ENCODE results near the gene NOL4L. TPM values are rescaled to one million over a fixed set of nuclear protein-coding genes. Genes with fewer than 3 reads are reported as not detected.

Gene NOL4L
- total RNA-seq, 4 donors from 2014 or later = 2.6 to 12.8 (median 6.4) TPM

GRCh38 chr20:32432277-32432676, 152.9 kb downstream of the NOL4L start:
- TF ChIP-seq POLR2A (IDR thresholded peaks at IDR 0.05) (no peak), EP300 (IDR thresholded peaks at IDR 0.05) (no peak), POLR2AphosphoS5 (IDR thresholded peaks at IDR 0.05) (no peak)
- TF ChIP-seq, protein P1, sequence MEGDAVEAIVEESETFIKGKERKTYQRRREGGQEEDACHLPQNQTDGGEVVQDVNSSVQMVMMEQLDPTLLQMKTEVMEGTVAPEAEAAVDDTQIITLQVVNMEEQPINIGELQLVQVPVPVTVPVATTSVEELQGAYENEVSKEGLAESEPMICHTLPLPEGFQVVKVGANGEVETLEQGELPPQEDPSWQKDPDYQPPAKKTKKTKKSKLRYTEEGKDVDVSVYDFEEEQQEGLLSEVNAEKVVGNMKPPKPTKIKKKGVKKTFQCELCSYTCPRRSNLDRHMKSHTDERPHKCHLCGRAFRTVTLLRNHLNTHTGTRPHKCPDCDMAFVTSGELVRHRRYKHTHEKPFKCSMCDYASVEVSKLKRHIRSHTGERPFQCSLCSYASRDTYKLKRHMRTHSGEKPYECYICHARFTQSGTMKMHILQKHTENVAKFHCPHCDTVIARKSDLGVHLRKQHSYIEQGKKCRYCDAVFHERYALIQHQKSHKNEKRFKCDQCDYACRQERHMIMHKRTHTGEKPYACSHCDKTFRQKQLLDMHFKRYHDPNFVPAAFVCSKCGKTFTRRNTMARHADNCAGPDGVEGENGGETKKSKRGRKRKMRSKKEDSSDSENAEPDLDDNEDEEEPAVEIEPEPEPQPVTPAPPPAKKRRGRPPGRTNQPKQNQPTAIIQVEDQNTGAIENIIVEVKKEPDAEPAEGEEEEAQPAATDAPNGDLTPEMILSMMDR (IDR thresholded peaks at IDR 0.05) = no peak
- no peak for DNase-seq (ENCODE audit: low spot score in 2 of 2)
- WGBS = 44% methylated on average over 2 of the region's 2 CpGs
- Histone ChIP-seq H3K27me3 (no peaks in the 10 kb centered on the region), H3K27ac (no peak overlapping the region), H3K9me3 (no peaks in the 10 kb centered on the region), H3K36me3 (peaks cover 92% of the 10 kb centered on the region), H3K4me1 (no peaks in the 10 kb centered on the region), H3K4me3 (no peak overlapping the region)

DNA sequence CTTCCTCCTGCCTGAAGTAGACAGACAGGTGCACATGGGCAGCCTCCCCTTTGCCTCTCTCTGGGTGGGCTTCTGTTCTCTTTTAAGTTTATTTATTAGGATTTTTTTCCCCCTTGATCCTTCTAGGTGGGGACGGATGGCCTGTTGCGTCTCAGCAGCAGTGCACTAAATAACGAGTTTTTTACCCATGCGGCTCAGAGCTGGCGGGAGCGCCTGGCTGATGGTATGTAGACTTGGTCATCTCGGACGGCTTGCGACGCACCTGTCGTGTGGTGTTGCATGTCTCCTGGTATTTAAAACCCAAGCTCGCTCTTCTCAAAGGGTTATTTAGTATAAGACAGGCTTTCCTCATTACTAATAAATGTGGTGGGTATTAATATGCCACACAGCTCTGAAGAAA, 153.7 kb downstream of the NOL4L start:
- no peak for DNase-seq (ENCODE audit: low spot score in 2 of 2)
- WGBS = 96% methylated on average over 12 of the region's 12 CpGs
- no peaks in the 10 kb centered on the region for H3K9me3 ChIP-seq
- H3K4me1 ChIP-seq = no peaks in the 10 kb centered on the region
- H3K4me3 ChIP-seq = no peak overlapping the region
- peaks cover 84% of the 10 kb centered on the region for H3K36me3 ChIP-seq
- no peaks in the 10 kb centered on the region for H3K27me3 ChIP-seq
- TF ChIP-seq POLR2A (IDR thresholded peaks at IDR 0.05) = no peak
- TF ChIP-seq POLR2AphosphoS5 (IDR thresholded peaks at IDR 0.05) = no peak
- no peak for TF ChIP-seq EP300 (IDR thresholded peaks at IDR 0.05)
- TF ChIP-seq, protein P1 (IDR thresholded peaks at IDR 0.05) = no peak
- H3K27ac ChIP-seq = no peak overlapping the region

DNA sequence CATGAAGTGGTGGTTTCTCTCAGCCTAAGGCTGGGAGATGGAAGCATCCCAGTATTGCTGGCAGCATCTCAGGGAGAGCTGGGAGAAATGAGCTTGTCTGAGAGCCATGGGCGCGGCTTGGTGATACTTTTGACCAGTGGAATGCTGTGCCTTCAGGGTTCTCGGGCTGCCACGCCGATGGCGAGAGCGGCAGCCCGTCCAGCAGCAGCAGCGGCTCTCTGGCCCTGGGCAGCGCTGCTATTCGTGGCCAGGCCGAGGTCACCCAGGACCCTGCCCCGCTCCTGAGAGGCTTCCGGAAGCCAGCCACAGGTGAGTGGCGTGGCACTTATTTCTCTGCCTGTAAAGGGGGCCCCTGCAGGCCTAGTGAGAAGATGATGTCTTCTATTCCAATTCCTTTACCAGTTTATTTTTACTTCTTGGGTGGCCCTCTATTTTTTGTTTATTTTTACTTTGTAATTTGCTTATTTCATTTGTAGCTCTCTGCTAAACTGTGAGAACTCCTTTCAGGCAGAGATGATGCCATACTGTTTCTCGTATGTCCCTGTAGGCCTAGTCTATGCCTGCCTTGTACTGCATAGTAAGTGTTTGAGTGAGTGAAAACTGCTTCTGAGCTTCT, 155.3 kb downstream of the NOL4L start:
- Histone ChIP-seq H3K4me1 (no peaks in the 10 kb centered on the region), H3K4me3 (no peak overlapping the region), H3K27ac (no peak overlapping the region), H3K36me3 (peaks cover 68% of the 10 kb centered on the region), H3K9me3 (no peaks in the 10 kb centered on the region), H3K27me3 (no peaks in the 10 kb centered on the region)
- DNase-seq (ENCODE audit: low spot score in 2 of 2) = no peak
- TF ChIP-seq, protein P1 (IDR thresholded peaks at IDR 0.05) = no peak
- TF ChIP-seq EP300 (IDR thresholded peaks at IDR 0.05) = no peak
- TF ChIP-seq POLR2A (IDR thresholded peaks at IDR 0.05) = no peak
- TF ChIP-seq POLR2AphosphoS5 (IDR thresholded peaks at IDR 0.05) = no peak
- WGBS = 82% methylated on average over 5 of the region's 16 CpGs

DNA sequence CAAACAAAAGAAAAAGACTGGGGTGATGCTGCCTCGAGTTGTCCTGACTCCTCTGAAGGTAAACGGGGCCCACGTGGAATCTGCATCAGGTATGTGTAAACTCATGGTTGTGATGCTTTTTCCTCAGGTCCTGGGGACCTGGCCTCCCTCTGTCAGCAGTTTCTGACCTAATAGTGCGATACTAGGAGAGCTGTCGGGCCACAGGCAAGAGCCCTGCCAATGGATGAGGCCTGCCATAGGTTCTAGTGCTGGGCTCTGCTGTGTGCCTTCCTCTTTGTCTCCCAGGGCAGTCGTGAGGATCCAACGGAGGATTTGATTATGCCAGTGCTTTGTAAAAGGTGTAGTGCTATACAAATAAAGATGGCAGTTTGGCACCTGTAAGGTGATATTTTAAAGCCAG, 155.8 kb downstream of the NOL4L start:
- H3K4me1 ChIP-seq = no peaks in the 10 kb centered on the region
- H3K9me3 ChIP-seq = no peaks in the 10 kb centered on the region
- no peak for TF ChIP-seq EP300 (IDR thresholded peaks at IDR 0.05)
- TF ChIP-seq, protein P1 (IDR thresholded peaks at IDR 0.05) = no peak
- TF ChIP-seq POLR2AphosphoS5 (IDR thresholded peaks at IDR 0.05) = no peak
- TF ChIP-seq POLR2A (IDR thresholded peaks at IDR 0.05) = no peak
- H3K4me3 ChIP-seq = no peak overlapping the region
- no peak overlapping the region for H3K27ac ChIP-seq
- H3K36me3 ChIP-seq = peaks cover 63% of the 10 kb centered on the region
- no peak for DNase-seq (ENCODE audit: low spot score in 2 of 2)
- WGBS = 97% methylated on average over 7 of the region's 7 CpGs
- H3K27me3 ChIP-seq = no peaks in the 10 kb centered on the region

DNA sequence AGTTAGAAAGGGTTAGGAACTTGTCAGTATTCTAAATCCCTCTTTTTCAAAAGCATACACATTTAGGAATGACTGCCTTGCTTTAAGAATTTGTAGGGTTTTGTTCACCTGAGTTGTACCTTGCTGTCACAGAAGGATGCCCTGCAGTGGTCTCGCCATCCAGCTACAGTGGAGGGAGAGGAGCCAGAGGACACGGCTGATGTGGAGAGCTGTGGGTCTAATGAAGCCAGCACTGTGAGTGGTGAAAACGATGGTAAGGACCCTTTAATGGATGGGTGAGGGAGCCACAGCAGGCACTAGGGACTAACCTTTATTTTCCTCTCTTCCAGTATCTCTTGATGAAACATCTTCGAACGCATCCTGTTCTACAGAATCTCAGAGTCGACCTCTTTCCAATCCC, 157.1 kb downstream of the NOL4L start:
- H3K4me1 ChIP-seq = no peaks in the 10 kb centered on the region
- H3K36me3 ChIP-seq = peaks cover 49% of the 10 kb centered on the region
- no peaks in the 10 kb centered on the region for H3K9me3 ChIP-seq
- no peak overlapping the region for H3K27ac ChIP-seq
- 89% methylated on average over 6 of the region's 6 CpGs for WGBS
- H3K4me3 ChIP-seq = no peak overlapping the region
- TF ChIP-seq, protein P1 (IDR thresholded peaks at IDR 0.05) = no peak
- TF ChIP-seq EP300 (IDR thresholded peaks at IDR 0.05) (no peak), POLR2AphosphoS5 (IDR thresholded peaks at IDR 0.05) (no peak), POLR2A (IDR thresholded peaks at IDR 0.05) (no peak)
- no peaks in the 10 kb centered on the region for H3K27me3 ChIP-seq
- DNase-seq (ENCODE audit: low spot score in 2 of 2) = no peak

Measured in suprapubic skin (tissue), 4 donors.